HCT116 (cell line): Measurements from ENCODE around the gene L1CAM. TPM values are rescaled to one million over a fixed set of nuclear protein-coding genes. Genes with fewer than 3 reads are reported as not detected.

Source experiments
- ATAC-seq: fragments of 200-7000 bp; cut with Tn5 transposase; 2 replicates; pipeline ENCODE4 v1.9.1; 2020; ENCODE audit warnings: mild to moderate bottlenecking, moderate library complexity
- BruUV-seq: library from RNA; stranded (reverse); fragments of 400-500 nt; replicated peaks from 2 replicates; lab custom pipeline; 2021; lab: Mats Ljungman, UMichigan
- CTCF ChIA-PET: fragments of 300-600 bp; sonication (Branson Sonifier 250); formaldehyde crosslinking; loops from one replicate; lab custom pipeline; 2021; ENCODE audit warnings: antibody characterized with exemption; lab: Charles Lee
- POLR2A ChIA-PET: fragments of 300-600, 350-600 bp; sonication (Branson Sonifier 250); formaldehyde crosslinking; loops from one replicate; lab custom pipeline; 2021; ENCODE audit warnings: antibody characterized with exemption; lab: Charles Lee
- RAD21 ChIA-PET, 2 experiments: fragments of 300-600 bp; sonication (Branson Sonifier 250); formaldehyde crosslinking; loops; one replicate each; lab custom pipeline; 2023; ENCODE audit warnings: low total read pairs in 2 of 2; ENCODE audit not compliant: uncharacterized antibody in 2 of 2, unreplicated experiment in 2 of 2, low non-redundant PET in 1 of 2; lab: Charles Lee
- DNase-seq: peaks from one replicate; pipeline ENCODE4 v3.0.0-alpha.2; 2010; ENCODE audit warnings: low read depth, low spot score
- H2AFZ ChIP-seq: fragments of 200-600 bp; shearing (Covaris generic), sonication (generic); 2 replicates; pipeline ENCODE4 v1.6.1; 2017; ENCODE audit warnings: low read depth, mixed run types, mixed read lengths, antibody characterized with exemption, low read length; ENCODE audit not compliant: poor library complexity, severe bottlenecking
- H3K27ac ChIP-seq: 2 replicates; pipeline ENCODE4 v1.5.1; 2012; ENCODE audit warnings: low read depth, low read length
- H3K27me3 ChIP-seq: fragments of 200-600 bp; sonication (generic); 2 replicates; pipeline ENCODE4 v1.6.1; 2016; ENCODE audit warnings: mixed run types, low read length, mixed read lengths; ENCODE audit not compliant: insufficient read depth
- H3K36me3 ChIP-seq, 2 experiments: fragments of 200-500 bp in 1 of 2; fragments of 200-600 bp in 1 of 2; sonication (Bioruptor generic) in 1 of 2; sonication (generic) in 1 of 2; 2 replicates each; pipeline versions ENCODE4 v1.5.1 to v1.6.1; 2014 to 2016; ENCODE audit warnings: low read length in 2 of 2, inconsistent platforms in 1 of 2, mixed read lengths in 1 of 2, mixed run types in 1 of 2; ENCODE audit not compliant: insufficient read depth in 2 of 2, control insufficient read depth in 1 of 2
- H3K4me1 ChIP-seq, 2 experiments: fragments of 200-600 bp in 1 of 2; sonication (generic) in 1 of 2; 2 replicates each; pipeline versions ENCODE4 v1.5.1 to v1.6.1; 2012 to 2017; ENCODE audit warnings: low read length in 2 of 2, inconsistent platforms in 1 of 2, mild to moderate bottlenecking in 1 of 2, mixed read lengths in 1 of 2, mixed run types in 1 of 2, moderate library complexity in 1 of 2; ENCODE audit not compliant: insufficient read depth in 2 of 2, control insufficient read depth in 1 of 2
- H3K4me2 ChIP-seq: fragments of 200-600 bp; sonication (generic); 2 replicates; pipeline ENCODE4 v1.6.1; 2017; ENCODE audit warnings: mixed run types, low read length, mixed read lengths
- H3K4me3 ChIP-seq, 2 experiments: fragments of 200-600 bp in 1 of 2; sonication (generic) in 1 of 2; replicated peaks in 1 of 2; 2 replicates each; pipeline ENCODE4 v1.5.1; 2011 to 2016; ENCODE audit warnings: low read length in 2 of 2, control low read depth in 1 of 2, low read depth in 1 of 2, mild to moderate bottlenecking in 1 of 2, mixed read lengths in 1 of 2, mixed run types in 1 of 2
- H3K79me2 ChIP-seq: fragments of 200-600 bp; sonication (generic); 2 replicates; pipeline ENCODE4 v1.6.1; 2017; ENCODE audit warnings: mild to moderate bottlenecking, mixed run types, low read length, moderate library complexity, mixed read lengths; ENCODE audit not compliant: insufficient read depth
- H3K9ac ChIP-seq: fragments of 200-600 bp; sonication (generic); 2 replicates; pipeline ENCODE4 v1.6.1; 2016; ENCODE audit warnings: low read length, mixed read lengths
- H3K9me2 ChIP-seq: fragments of 200-600 bp; sonication (generic), shearing (Covaris generic); 2 replicates; pipeline ENCODE4 v1.6.1; 2017; ENCODE audit warnings: mixed run types, mild to moderate bottlenecking, moderate library complexity; ENCODE audit not compliant: insufficient read depth
- H3K9me3 ChIP-seq, 2 experiments: fragments of 200-500 bp in 1 of 2; fragments of 200-600 bp in 1 of 2; sonication (Bioruptor generic) in 1 of 2; sonication (generic) in 1 of 2; 2 replicates each; pipeline ENCODE4 v1.6.1; 2014 to 2017; ENCODE audit warnings: low read length in 2 of 2, mixed read lengths in 2 of 2, inconsistent platforms in 1 of 2, low read depth in 1 of 2, mild to moderate bottlenecking in 1 of 2, mixed run types in 1 of 2, moderate library complexity in 1 of 2; ENCODE audit not compliant: control insufficient read depth in 1 of 2, insufficient read depth in 1 of 2
- H4K20me1 ChIP-seq: fragments of 200-600 bp; sonication (generic), shearing (Covaris generic); 2 replicates; pipeline ENCODE4 v1.6.1; 2017; ENCODE audit warnings: mixed run types, mild to moderate bottlenecking, moderate library complexity; ENCODE audit not compliant: insufficient read depth
- CBX3 ChIP-seq: IDR thresholded peaks from 2 replicates; pipeline ENCODE4 v1.6.1; 2012; ENCODE audit warnings: low read depth
- CEBPB ChIP-seq: IDR thresholded peaks from 2 replicates; pipeline ENCODE4 v1.6.1; 2012; ENCODE audit warnings: low read depth
- ELF1 ChIP-seq: IDR thresholded peaks from 2 replicates; pipeline ENCODE4 v1.6.1; 2012; ENCODE audit warnings: low read depth, borderline replicate concordance
- EZH2 ChIP-seq: fragments of 200-600 bp; sonication (generic); IDR thresholded peaks from 2 replicates; pipeline ENCODE4 v1.6.1; 2017; ENCODE audit warnings: antibody characterized with exemption, mixed run types
- FOSL1 ChIP-seq: IDR thresholded peaks from 2 replicates; pipeline ENCODE4 v1.6.1; 2012; ENCODE audit warnings: low read depth
- POLR2AphosphoS5 ChIP-seq: IDR thresholded peaks from 2 replicates; pipeline ENCODE4 v1.6.1; 2011; ENCODE audit warnings: mild to moderate bottlenecking, low read depth, low read length, moderate library complexity
- SIN3A ChIP-seq: IDR thresholded peaks from 2 replicates; pipeline ENCODE4 v1.6.1; 2012; ENCODE audit warnings: low read depth
- YY1 ChIP-seq: IDR thresholded peaks from 2 replicates; pipeline ENCODE4 v1.6.1; 2011; ENCODE audit warnings: low read length, low read depth, moderate library complexity, mild to moderate bottlenecking; ENCODE audit not compliant: insufficient replicate concordance; ENCODE audit errors: extremely low read depth
- ZNF274 ChIP-seq: fragments of 200-500 bp; sonication (Bioruptor generic); IDR thresholded peaks from 2 replicates; pipeline ENCODE4 v1.6.1; 2014; ENCODE audit warnings: mild to moderate bottlenecking, low read depth, low read length, inconsistent platforms
- intact Hi-C: fragments of 100-400 bp; cut with micrococcal nuclease; formaldehyde crosslinking; loops from 2 replicates; pipeline ENCODE4 v1.10.0; 2022
- total RNA-seq: library from RNA; stranded (reverse); gene quantifications from one replicate; pipeline ENCODE4 v1.2.1, GENCODE V29; 2021; ENCODE audit not compliant: unreplicated experiment
- TF ChIP-seq, protein P1 (sequence below): IDR thresholded peaks from 2 replicates; pipeline ENCODE4 v1.6.1; 2012; ENCODE audit warnings: low read depth
- TF ChIP-seq, protein P2 (sequence below): IDR thresholded peaks from 2 replicates; pipeline ENCODE4 v1.6.1; 2012

L1CAM gene
- total RNA-seq, 1 experiment from 2014 or later = 14.8 TPM

DNA sequence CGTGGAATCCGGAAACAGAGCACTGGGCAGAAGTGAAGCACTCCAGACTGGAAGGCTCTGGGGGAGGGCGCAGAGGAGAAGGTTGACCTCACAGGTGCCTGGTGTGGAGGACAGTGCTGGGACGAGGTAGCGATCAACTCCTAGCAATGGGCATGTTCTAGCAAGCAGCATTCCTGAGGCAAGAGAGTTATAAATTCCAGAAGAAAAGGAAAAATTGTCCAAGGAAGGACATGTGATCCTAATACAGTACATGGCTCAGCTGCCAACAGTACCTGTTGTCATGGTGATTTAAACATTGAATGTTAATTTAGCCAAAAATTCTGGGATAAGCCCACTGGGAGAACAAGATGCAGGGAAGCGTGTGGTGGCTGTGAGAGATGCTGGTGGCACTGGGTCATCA, 31.9 kb upstream of the L1CAM start:
- ChIA-PET POLR2A (no interaction called here), CTCF (no interaction called here), RAD21 (no interaction called here)
- Histone ChIP-seq H3K27ac (no peak overlapping the region), H3K9me3 (no peaks in the 10 kb centered on the region), H3K4me3 (no peak overlapping the region), H3K9me2 (no peaks in the 10 kb centered on the region), H3K4me1 (no peaks in the 10 kb centered on the region), H3K79me2 (peaks cover 3% of the 10 kb centered on the region; the same call in 1 of the 2 replicates), H3K4me2 (no peak overlapping the region), H4K20me1 (no peaks in the 10 kb centered on the region), H3K36me3 (peaks cover 3 to 5% of the 10 kb centered on the region in 2 experiments; a peak in 2 of 4 replicates), H3K9ac (no peak overlapping the region), H3K27me3 (no peaks in the 10 kb centered on the region), H2AFZ (no peak overlapping the region)
- ATAC-seq (no peak), DNase-seq (no peak)
- intact Hi-C loops = no loop called here
- no TSS peak for BruUV-seq
- TF ChIP-seq EZH2 (no peak), CBX3 (no peak), CEBPB (no peak), ZNF274 (no peak), ELF1 (no peak)
- TF ChIP-seq, protein P1, sequence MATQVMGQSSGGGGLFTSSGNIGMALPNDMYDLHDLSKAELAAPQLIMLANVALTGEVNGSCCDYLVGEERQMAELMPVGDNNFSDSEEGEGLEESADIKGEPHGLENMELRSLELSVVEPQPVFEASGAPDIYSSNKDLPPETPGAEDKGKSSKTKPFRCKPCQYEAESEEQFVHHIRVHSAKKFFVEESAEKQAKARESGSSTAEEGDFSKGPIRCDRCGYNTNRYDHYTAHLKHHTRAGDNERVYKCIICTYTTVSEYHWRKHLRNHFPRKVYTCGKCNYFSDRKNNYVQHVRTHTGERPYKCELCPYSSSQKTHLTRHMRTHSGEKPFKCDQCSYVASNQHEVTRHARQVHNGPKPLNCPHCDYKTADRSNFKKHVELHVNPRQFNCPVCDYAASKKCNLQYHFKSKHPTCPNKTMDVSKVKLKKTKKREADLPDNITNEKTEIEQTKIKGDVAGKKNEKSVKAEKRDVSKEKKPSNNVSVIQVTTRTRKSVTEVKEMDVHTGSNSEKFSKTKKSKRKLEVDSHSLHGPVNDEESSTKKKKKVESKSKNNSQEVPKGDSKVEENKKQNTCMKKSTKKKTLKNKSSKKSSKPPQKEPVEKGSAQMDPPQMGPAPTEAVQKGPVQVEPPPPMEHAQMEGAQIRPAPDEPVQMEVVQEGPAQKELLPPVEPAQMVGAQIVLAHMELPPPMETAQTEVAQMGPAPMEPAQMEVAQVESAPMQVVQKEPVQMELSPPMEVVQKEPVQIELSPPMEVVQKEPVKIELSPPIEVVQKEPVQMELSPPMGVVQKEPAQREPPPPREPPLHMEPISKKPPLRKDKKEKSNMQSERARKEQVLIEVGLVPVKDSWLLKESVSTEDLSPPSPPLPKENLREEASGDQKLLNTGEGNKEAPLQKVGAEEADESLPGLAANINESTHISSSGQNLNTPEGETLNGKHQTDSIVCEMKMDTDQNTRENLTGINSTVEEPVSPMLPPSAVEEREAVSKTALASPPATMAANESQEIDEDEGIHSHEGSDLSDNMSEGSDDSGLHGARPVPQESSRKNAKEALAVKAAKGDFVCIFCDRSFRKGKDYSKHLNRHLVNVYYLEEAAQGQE = no peak

- Histone ChIP-seq H3K9me2 (no peaks in the 10 kb centered on the region), H4K20me1 (no peaks in the 10 kb centered on the region), H3K27ac (no peak overlapping the region), H3K79me2 (no peaks in the 10 kb centered on the region), H3K9ac (no peak overlapping the region), H3K4me3 (no peak overlapping the region), H3K27me3 (no peaks in the 10 kb centered on the region), H3K4me1 (no peaks in the 10 kb centered on the region), H3K9me3 (no peaks in the 10 kb centered on the region), H3K4me2 (no peak overlapping the region), H3K36me3 (peaks cover 3 to 5% of the 10 kb centered on the region in 2 experiments; a peak in 2 of 4 replicates), H2AFZ (no peak overlapping the region)
- BruUV-seq = no TSS peak
- DNase-seq (no peak), ATAC-seq (no peak)
- TF ChIP-seq YY1 (no peak), POLR2AphosphoS5 (no peak), FOSL1 (no peak), CBX3 (no peak), SIN3A (no peak), CEBPB (no peak), EZH2 (no peak), ZNF274 (no peak)
- TF ChIP-seq, protein P2, sequence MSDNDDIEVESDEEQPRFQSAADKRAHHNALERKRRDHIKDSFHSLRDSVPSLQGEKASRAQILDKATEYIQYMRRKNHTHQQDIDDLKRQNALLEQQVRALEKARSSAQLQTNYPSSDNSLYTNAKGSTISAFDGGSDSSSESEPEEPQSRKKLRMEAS = no peak
- ChIA-PET RAD21 (no interaction called here), CTCF (no interaction called here), POLR2A (no interaction called here)
- intact Hi-C loops = no loop called here
These were observed 27.7 kb upstream of the L1CAM start for GRCh38 chrX:153913701-153914100.
